ENCODE results near the gene CXXC1. TPM values are rescaled to one million over a fixed set of nuclear protein-coding genes. Genes with fewer than 3 reads are reported as not detected.
"Not testable (repeated sequence)": the region's sequence is repeated elsewhere in the genome, so short reads cannot be mapped to it uniquely, and the experiment has no call there.

Gene CXXC1
- total RNA-seq, 1 donor: 30.2 TPM

GRCh38 chr18:50262977-50263376, 24.5 kb downstream of the CXXC1 start:
- no peak for DNase-seq (ENCODE audit: low read depth)
- TF ChIP-seq CTCF (IDR thresholded peaks at IDR 0.05; ENCODE audit: insufficient read depth, low read depth, low read length): no peak
- H3K4me3 ChIP-seq (ENCODE audit: low read depth, low read length): no peak overlapping the region

- no peak for TF ChIP-seq CTCF (IDR thresholded peaks at IDR 0.05; ENCODE audit: insufficient read depth, low read depth, low read length)
- DNase-seq (ENCODE audit: low read depth): no peak
- H3K4me3 ChIP-seq (ENCODE audit: low read depth, low read length): no peak overlapping the region
Measured at GRCh38 chr18:50250935-50251334, 36.6 kb downstream of the CXXC1 start.

- no peak overlapping the region for H3K4me3 ChIP-seq (ENCODE audit: low read depth, low read length)
- no peak for TF ChIP-seq CTCF (IDR thresholded peaks at IDR 0.05; ENCODE audit: insufficient read depth, low read depth, low read length)
- no peak for DNase-seq (ENCODE audit: low read depth)
Measured at GRCh38 chr18:50249576-50249975, 37.9 kb downstream of the CXXC1 start.

GRCh38 chr18:50247561-50247960, 39.9 kb downstream of the CXXC1 start:
- no peak for DNase-seq (ENCODE audit: low read depth)
- no peak overlapping the region for H3K4me3 ChIP-seq (ENCODE audit: low read depth, low read length)
- no peak for TF ChIP-seq CTCF (IDR thresholded peaks at IDR 0.05; ENCODE audit: insufficient read depth, low read depth, low read length)

GRCh38 chr18:50241768-50242167, 45.7 kb downstream of the CXXC1 start:
- not testable (repeated sequence) for H3K4me3 ChIP-seq (ENCODE audit: low read depth, low read length); DNase-seq (ENCODE audit: low read depth)

- no peak for DNase-seq (ENCODE audit: low read depth)
- TF ChIP-seq CTCF (IDR thresholded peaks at IDR 0.05; ENCODE audit: insufficient read depth, low read depth, low read length): no peak
- no peak overlapping the region for H3K4me3 ChIP-seq (ENCODE audit: low read depth, low read length)
Measured at GRCh38 chr18:50240080-50240563, 47.4 kb downstream of the CXXC1 start.

- no peak overlapping the region for H3K4me3 ChIP-seq (ENCODE audit: low read depth, low read length)
- TF ChIP-seq CTCF (IDR thresholded peaks at IDR 0.05; ENCODE audit: insufficient read depth, low read depth, low read length): no peak
- no peak for DNase-seq (ENCODE audit: low read depth)
Measured at GRCh38 chr18:50232419-50232818, 55.1 kb downstream of the CXXC1 start.

Small RNAs within 50 kb of the gene (small RNA-seq; reads per million reads assigned to genes)
- not detected for gene RNA5SP458

Other genes starting within 250 kb of the CXXC1 start
- gene MYO5B, start 92.5 kb downstream of the CXXC1 start, total RNA-seq: under 0.01 TPM in 2 replicates
- gene CFAP53, start 21.2 kb downstream of the CXXC1 start, total RNA-seq: under 0.01 and 0.32 TPM in 2 replicates
- gene MBD1, start 6.2 kb downstream of the CXXC1 start, total RNA-seq: 69.5 and 70.9 TPM in 2 replicates
- 9.0 and 13.4 TPM in 2 replicates for gene SKA1, start 87.4 kb upstream of the CXXC1 start, total RNA-seq

Data from fibroblast of villous mesenchyme (primary cell).